HL-60 (cell line): ENCODE data around the gene CALHM6.

Experiments
- DNase-seq, 2 experiments: peaks; one replicate each; pipeline ENCODE4 v3.0.0-alpha.2; 2010 to 2020; ENCODE audit warnings: low read depth in 1 of 2, low spot score in 1 of 2
- H3K27ac ChIP-seq: fragments of 250-450 bp; sonication (Bioruptor Pico); replicated peaks from 2 replicates; pipeline ENCODE4 v1.5.1; 2020; ENCODE audit warnings: mild to moderate bottlenecking, moderate library complexity
- H3K27me3 ChIP-seq: fragments of 250-450 bp; sonication (Bioruptor Pico); 2 replicates; pipeline ENCODE4 v1.5.1; 2021; ENCODE audit warnings: mild to moderate bottlenecking, moderate library complexity; ENCODE audit not compliant: insufficient read depth, poor library complexity, severe bottlenecking
- H3K4me3 ChIP-seq: replicated peaks from 2 replicates; pipeline ENCODE4 v1.5.1; 2011; ENCODE audit warnings: mild to moderate bottlenecking, control low read depth, low read length; ENCODE audit not compliant: insufficient read depth
- GABPA ChIP-seq: IDR thresholded peaks from 2 replicates; pipeline ENCODE4 v1.6.1; 2012; ENCODE audit warnings: low read depth
- POLR2AphosphoS5 ChIP-seq: IDR thresholded peaks from 2 replicates; pipeline ENCODE4 v1.6.1; 2012; ENCODE audit warnings: low read depth
- REST ChIP-seq: IDR thresholded peaks from 2 replicates; pipeline ENCODE4 v1.6.1; 2012; ENCODE audit warnings: low read depth; ENCODE audit not compliant: insufficient replicate concordance
- SPI1 ChIP-seq: IDR thresholded peaks from 2 replicates; pipeline ENCODE4 v1.6.1; 2012; ENCODE audit warnings: low read depth, mild to moderate bottlenecking, borderline replicate concordance
- long read RNA-seq: library from polyadenylated mRNA; unstranded; transcript quantifications from one replicate; pipeline ENCODE4 v2.0.0, GENCODE V29; 2020
- TF ChIP-seq, protein P1 (sequence below): IDR thresholded peaks from one replicate; pipeline ENCODE4 v1.5.1; 2011; ENCODE audit warnings: low read length, control low read depth, inconsistent platforms; ENCODE audit not compliant: insufficient read depth

Gene CALHM6
- long read RNA-seq, partial matches to known transcripts = 7 of 7 reads
- long read RNA-seq, other reads (novel, unspliced or antisense) = 0 of 7 reads

- Histone ChIP-seq H3K4me3 (no peak within 1 kb of the TSS), H3K27me3 (no peaks in the 10 kb centered on the region), H3K27ac (peak within 1 kb of the TSS; percentile 29; the same call in 1 of the 2 replicates)
- TF ChIP-seq GABPA = no peak
- TF ChIP-seq, protein P1, sequence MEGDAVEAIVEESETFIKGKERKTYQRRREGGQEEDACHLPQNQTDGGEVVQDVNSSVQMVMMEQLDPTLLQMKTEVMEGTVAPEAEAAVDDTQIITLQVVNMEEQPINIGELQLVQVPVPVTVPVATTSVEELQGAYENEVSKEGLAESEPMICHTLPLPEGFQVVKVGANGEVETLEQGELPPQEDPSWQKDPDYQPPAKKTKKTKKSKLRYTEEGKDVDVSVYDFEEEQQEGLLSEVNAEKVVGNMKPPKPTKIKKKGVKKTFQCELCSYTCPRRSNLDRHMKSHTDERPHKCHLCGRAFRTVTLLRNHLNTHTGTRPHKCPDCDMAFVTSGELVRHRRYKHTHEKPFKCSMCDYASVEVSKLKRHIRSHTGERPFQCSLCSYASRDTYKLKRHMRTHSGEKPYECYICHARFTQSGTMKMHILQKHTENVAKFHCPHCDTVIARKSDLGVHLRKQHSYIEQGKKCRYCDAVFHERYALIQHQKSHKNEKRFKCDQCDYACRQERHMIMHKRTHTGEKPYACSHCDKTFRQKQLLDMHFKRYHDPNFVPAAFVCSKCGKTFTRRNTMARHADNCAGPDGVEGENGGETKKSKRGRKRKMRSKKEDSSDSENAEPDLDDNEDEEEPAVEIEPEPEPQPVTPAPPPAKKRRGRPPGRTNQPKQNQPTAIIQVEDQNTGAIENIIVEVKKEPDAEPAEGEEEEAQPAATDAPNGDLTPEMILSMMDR = no peak
- no peak for TF ChIP-seq POLR2AphosphoS5
- TF ChIP-seq REST = no peak
- DNase-seq = no peak
These were observed at the start of gene CALHM6 for GRCh38 chr6:116461331-116461931. Gene CALHM6 (plus strand): TSS chr6:116461375. CDS start chr6:116461930, 555 bp downstream.

- Histone ChIP-seq H3K27me3 (no peaks in the 10 kb centered on the region), H3K27ac (no peak overlapping the region), H3K4me3 (no peak overlapping the region)
- TF ChIP-seq REST = no peak
- TF ChIP-seq, protein P1 = no peak
- no peak for DNase-seq
These were observed 48.9 kb upstream of the CALHM6 start for GRCh38 chr6:116412270-116412669.

DNA sequence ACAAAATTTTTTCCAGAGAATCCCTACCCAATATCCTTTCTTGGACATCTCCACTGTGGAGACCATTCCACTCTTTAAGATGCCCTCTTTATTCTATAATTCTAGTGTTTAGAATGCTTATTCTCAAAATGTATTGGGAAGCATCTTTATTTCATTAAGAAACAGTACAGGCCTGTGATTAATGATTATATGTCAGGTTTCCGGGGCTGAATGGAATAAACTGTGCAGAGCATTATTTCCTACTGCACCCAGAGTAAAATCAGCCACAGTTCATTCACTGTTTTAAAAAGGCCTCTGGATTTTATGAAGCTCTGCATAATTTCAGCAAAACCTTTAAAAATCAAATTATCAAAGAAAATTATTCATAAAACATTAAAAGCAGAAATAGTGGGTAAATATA is 47.8 kb upstream of the CALHM6 start:
- TF ChIP-seq, protein P1 = no peak
- TF ChIP-seq SPI1 (no peak), POLR2AphosphoS5 (no peak), REST (no peak), GABPA (no peak)
- Histone ChIP-seq H3K4me3 (no peak overlapping the region), H3K27me3 (no peaks in the 10 kb centered on the region), H3K27ac (no peak overlapping the region)
- DNase-seq = no peak
